Endothelial cell of hepatic sinusoid (primary cell): ENCODE measurements around the gene IMPDH1.

Experiments used
- in situ Hi-C: cut with HindIII; loops from 2 replicates; pipeline ENCODE4 v1.10.0; 2017; ENCODE audit warnings: low sequenced_read_pairs

The IMPDH1 gene

DNA sequence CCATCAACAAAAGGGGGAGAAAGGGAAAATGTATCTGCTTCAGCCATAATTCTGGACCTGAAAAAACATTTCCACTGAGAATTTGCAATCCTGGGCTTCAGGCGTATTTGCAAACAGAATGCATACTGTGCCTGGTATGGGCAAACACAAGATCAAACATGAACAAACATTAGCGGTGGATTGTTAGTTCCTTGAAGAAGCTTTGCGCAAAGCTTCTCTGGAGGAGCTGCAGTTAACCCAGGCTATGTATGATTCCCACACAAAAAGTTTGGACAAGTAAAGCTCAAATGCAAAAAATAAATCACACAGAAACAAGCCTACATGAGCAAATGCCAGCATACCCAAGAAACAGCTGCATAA, 25.5 kb upstream of the IMPDH1 start:
- in situ Hi-C loops, result no loop called here

DNA sequence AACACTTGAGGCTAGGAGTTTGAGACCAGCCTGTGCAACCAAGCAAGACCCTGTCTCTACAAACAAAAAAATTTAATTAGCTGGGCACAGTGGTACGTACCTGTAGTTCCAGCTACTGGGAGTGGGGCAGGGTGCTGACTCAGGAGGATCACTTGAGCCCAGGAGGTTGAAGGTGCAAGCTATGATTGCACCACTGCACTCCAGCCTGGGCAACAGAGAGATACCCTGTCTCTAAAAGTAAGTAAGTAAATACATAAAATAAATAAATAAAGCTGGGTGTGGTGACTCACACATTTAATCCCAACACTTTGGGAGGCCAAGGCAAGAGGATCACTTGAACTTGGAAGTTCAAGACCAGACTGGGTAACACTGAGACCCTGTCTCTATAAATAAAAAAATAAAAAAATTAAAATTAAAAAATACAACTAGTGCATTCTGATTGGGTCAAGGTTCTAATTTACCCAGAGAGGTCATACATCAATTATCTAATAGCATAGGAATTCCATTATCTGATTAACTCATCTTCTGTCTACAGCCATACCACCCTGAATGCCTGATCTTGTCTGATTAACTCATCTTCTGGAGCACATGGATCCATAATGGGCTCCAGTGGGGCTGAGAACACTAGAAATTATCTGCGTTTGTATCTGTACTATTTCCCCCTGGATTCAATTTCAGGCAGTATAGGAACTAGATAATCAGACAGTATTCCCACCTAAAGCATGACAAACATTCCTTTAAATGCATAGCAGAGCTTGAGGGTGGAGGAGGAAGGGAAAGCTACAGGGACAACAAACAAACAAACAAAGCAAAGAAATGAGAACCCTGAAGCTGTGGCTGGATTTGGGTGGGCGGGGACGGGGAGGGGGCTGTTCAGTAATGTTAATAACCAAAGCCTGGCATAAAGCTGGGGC, 24.9 kb upstream of the IMPDH1 start:
- in situ Hi-C loops, result no loop called here

DNA sequence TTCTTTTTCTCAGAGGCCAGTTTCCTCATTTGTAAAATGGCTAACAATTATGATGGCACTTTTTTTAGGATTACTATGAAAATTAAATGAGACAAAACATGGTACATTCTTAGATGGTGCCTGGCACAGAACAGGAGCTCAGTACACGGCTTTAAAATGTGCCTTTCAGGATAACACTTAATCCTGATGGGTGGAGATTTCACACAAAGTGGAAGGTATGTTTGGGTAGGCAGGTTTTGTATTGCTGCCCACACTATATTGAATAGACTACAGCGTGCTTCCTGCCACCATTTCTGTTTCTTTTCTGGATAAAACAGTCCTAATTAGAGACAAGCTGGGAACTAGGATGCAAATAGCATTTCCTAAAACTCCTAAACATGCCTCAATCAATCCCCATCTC, 22.0 kb upstream of the IMPDH1 start:
- in situ Hi-C loops, result no loop called here

- in situ Hi-C loops, result no loop called here
Observed at GRCh38 chr7:128431221-128431620, 21.4 kb upstream of the IMPDH1 start.

GRCh38 chr7:128430207-128430606, 20.4 kb upstream of the IMPDH1 start:
- in situ Hi-C loops, result no loop called here

- in situ Hi-C loops, result no loop called here
Observed at GRCh38 chr7:128427289-128427891, 17.6 kb upstream of the IMPDH1 start.

DNA sequence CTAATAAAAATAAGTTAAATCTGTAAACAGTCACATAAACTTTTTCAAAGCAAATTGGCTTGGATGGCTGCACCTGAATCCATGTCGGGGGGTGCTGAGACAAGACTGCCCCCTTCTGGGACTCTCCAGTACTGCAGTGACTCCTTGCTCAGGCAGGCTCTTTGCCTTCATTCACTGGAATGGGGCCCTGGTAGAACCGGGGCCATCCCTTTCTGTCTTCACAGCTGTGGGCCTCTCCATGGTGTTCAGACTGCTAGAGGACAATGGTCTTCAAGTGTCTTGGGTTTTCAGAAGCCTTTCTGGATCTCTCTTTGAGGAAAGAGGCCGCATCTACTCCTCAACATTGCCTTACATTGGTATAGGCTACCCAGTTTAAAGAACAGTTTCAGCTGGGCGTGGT, 16.1 kb upstream of the IMPDH1 start:
- in situ Hi-C loops, result no loop called here

GRCh38 chr7:128424686-128425275, 15.0 kb upstream of the IMPDH1 start:
- in situ Hi-C loops, result no loop called here

GRCh38 chr7:128422842-128423241, 13.1 kb upstream of the IMPDH1 start:
- in situ Hi-C loops, result no loop called here

- in situ Hi-C loops, result no loop called here
Observed at GRCh38 chr7:128422037-128422436, 12.3 kb upstream of the IMPDH1 start.

- in situ Hi-C loops, result no loop called here
Observed at GRCh38 chr7:128421384-128421783, 11.6 kb upstream of the IMPDH1 start.

DNA sequence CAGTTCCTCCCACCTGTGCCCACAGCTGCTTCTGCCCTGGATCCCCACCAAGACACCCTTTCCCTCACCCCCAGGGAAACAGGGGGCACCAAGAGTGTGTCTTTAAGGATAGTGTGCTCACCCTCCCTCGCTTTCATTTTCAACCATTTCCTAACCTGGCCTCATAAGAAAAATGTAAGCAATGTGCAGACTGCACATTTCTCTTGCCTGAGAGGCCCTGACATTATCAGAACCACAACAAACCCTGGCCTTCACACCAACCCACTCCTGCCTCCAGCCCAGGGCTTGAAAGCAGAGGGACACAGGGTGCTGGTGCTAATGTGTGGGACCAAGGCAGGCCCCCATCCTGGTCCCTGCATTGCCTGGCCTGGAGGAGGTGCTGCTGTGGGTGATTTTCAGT, 11.0 kb upstream of the IMPDH1 start:
- in situ Hi-C loops, result no loop called here

- in situ Hi-C loops, result loop anchor here (10.0 kb wide), 1 partner anchor 46 kb away; no protein-coding TSS in a partner anchor
Observed at GRCh38 chr7:128419257-128419656, 9.5 kb upstream of the IMPDH1 start.

GRCh38 chr7:128417071-128417470, 7.3 kb upstream of the IMPDH1 start:
- in situ Hi-C loops, result loop anchor here (10.0 kb wide), 1 partner anchor 48 kb away; no protein-coding TSS in a partner anchor

GRCh38 chr7:128415217-128415785, 5.5 kb upstream of the IMPDH1 start:
- in situ Hi-C loops, result loop anchor here (10.0 kb wide), 1 partner anchor 50 kb away; no protein-coding TSS in a partner anchor

DNA sequence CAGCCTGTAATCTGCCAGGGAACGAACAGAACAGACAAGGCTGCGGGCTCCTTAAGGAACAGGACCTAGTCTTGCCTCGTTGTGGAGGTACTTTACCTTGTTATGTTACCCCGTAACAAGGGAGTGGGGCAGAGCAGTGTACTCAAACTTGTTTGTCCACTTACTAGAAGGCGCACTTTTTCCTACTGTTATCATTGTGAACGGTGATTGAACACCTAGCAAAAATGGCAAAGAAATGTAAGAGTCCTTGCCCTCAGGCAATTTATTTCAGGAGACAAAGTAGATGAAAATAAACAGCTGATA, 620 bp upstream of the IMPDH1 start:
- in situ Hi-C loops, result loop anchor here (10.0 kb wide), 1 partner anchor 54 kb away; no protein-coding TSS in a partner anchor

DNA sequence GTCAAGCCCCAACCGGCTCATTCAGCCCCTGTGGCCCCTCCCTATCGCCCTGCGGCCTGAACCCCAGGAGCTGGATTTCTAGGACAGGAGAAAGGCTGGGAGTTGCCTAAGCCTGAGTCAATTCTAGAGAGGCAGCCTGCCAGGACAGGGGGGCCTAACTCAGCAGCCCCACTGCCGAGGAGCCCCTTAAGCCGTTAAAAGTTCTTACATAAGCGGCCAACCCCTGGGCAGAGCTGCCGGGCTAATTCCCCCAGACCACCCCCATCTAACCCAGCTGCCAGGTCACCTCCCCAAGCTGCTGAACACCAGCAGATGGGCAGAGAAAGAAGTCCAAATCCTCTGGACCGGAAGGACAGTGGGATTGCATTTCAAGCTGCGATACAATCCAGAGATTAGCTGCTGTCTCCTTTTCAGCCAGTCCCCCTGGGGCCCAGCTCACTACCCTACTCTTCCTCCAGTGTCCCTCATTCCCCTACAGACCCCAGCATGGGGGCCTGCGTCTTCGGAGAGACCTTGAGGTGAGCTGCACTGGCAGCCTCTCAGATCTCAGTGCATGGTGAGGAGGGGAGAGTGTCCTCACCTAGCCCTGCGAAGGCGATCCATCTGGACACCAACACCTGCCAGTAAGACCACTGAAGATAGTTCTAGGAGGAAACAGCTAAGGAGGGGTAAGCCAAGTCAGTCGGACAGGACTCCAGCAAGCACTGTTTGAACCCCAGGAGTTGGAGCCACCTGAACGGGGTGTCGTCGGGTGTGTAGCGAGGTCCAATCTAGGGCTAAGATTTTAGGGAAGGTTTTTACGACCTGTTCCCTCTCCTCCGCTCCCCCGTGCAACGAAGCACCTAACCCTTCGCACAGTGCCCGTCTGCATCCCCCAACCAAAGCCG, 830 bp downstream of the IMPDH1 start:
- in situ Hi-C loops, result loop anchor here (5.0 kb wide), 1 partner anchor 57 kb away; no protein-coding TSS in a partner anchor

DNA sequence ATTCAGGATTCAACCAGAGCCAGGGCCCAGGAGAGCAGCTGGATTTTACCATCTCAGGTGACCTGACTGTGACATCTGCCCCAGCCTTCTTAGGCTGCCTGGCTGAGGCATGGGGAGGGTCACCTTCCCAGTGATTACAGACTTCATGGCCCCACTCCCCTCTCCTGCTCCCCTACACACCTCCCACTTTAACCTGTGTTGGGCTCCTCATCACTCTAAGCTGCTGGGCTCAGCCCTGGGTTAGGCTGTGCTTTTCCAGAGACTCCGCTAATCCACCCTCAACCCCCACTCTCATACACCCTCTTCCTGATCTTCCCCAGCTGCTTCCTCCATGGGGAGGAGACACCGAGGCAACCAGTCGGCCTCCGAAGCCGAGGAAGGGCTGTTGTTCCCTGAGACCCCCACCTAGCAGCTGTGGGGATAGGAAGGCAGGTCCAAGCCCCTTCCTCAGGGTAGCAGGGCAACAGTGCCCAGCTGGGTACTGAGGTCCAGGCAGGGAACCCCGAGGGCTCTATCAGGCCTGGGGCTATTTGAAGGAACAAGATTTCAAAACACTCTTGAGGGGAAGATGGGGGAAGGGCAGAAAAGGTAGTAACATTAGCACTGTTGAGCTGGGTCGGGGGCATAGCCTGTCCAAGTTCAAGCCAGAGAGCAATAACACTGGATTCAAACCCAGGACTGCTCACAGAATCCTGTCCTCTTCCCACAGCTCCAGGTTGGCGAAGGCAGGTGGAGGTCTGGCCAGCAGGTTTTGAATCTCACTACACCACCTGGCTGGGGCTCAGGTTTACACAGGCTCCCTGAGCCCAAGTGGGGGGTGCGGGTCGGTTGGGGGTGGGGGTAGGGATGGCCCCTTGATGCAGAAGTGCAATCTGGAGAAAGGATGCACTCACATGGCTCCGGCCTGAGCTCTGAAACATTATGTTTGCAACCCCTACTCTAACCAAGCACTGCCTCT, 1.8 kb downstream of the IMPDH1 start:
- in situ Hi-C loops, result loop anchor here (5.0 kb wide), 1 partner anchor 56 kb away; no protein-coding TSS in a partner anchor

DNA sequence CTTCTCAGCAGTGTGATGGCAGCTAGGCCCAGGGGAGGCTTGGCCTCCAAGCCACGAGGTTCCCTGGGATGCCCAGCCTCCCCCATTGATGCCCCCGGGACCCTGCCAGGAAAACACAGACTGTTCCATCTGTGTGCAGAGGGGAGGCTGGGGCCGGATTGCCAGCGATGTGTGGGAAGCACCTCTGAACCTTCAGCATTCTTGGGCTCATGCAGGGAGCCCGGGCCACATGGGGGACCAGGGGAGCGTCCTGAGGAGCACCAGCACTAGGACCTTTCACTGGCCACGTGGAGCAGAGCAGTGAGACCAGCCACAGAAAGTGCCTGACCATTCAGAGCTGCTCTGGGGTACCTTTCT, 2.6 kb downstream of the IMPDH1 start:
- in situ Hi-C loops, result loop anchor here (5.0 kb wide), 1 partner anchor 55 kb away; no protein-coding TSS in a partner anchor
